Natural killer cell (primary cell): Measurements from ENCODE around the gene STAT5B. TPM values are rescaled to one million over a fixed set of nuclear protein-coding genes. Genes with fewer than 3 reads are reported as not detected.

Experiments used
- ATAC-seq, 3 donors: fragments of 150-1000 bp in 2 of 3; fragments of 200-7000 bp in 1 of 3; cut with Tn5 transposase; 1 replicate in 1 of 3; 2 replicates in 2 of 3; pipeline ENCODE4 v1.10.0; 2021; ENCODE audit warnings: mild to moderate bottlenecking in 2 of 3, moderate library complexity in 2 of 3
- DNase-seq, 2 donors: peaks; one replicate each; pipeline versions ENCODE4 v3.0.0 to v3.0.0-alpha.2; 2013 to 2021; ENCODE audit warnings: mixed read lengths in 1 of 2
- H3K27ac ChIP-seq: one replicate; pipeline ENCODE4 v1.5.1; 2013; ENCODE audit warnings: mild to moderate bottlenecking, low read length
- H3K27me3 ChIP-seq: one replicate; pipeline ENCODE4 v1.6.1; 2013; ENCODE audit warnings: low read length; ENCODE audit not compliant: control insufficient read depth, insufficient read depth
- H3K36me3 ChIP-seq: one replicate; pipeline ENCODE4 v1.6.1; 2013; ENCODE audit warnings: low read length; ENCODE audit not compliant: control insufficient read depth, insufficient read depth
- H3K4me1 ChIP-seq: one replicate; pipeline ENCODE4 v1.6.1; 2013; ENCODE audit warnings: low read length; ENCODE audit not compliant: control insufficient read depth, insufficient read depth
- H3K4me3 ChIP-seq: one replicate; pipeline ENCODE4 v1.5.1; 2013; ENCODE audit warnings: low read length
- H3K9me3 ChIP-seq: one replicate; pipeline ENCODE4 v1.6.1; 2013; ENCODE audit warnings: low read length; ENCODE audit not compliant: control insufficient read depth, insufficient read depth
- H3K27ac Mint-ChIP-seq, 2 donors: one replicate each; pipeline ENCODE4 v1.8.0; 2022; ENCODE audit warnings: mild to moderate bottlenecking in 2 of 2, mixed read lengths in 2 of 2, moderate library complexity in 1 of 2
- H3K27me3 Mint-ChIP-seq, 2 donors: one replicate each; pipeline ENCODE4 v1.8.0; 2022; ENCODE audit warnings: low read depth in 2 of 2, mixed read lengths in 2 of 2
- H3K36me3 Mint-ChIP-seq: one replicate; pipeline ENCODE4 v1.8.0; 2022; ENCODE audit warnings: mixed read lengths
- H3K4me1 Mint-ChIP-seq, 2 donors: one replicate each; pipeline ENCODE4 v1.8.0; 2022; ENCODE audit warnings: mixed read lengths in 2 of 2
- H3K4me3 Mint-ChIP-seq: one replicate; pipeline ENCODE4 v1.8.0; 2022; ENCODE audit warnings: mild to moderate bottlenecking, moderate library complexity, mixed read lengths
- H3K9me3 Mint-ChIP-seq, 2 donors: one replicate each; pipeline ENCODE4 v1.8.0; 2022; ENCODE audit warnings: mixed read lengths in 2 of 2
- CTCF ChIP-seq: fragments of 200-600 bp; IDR thresholded peaks from one replicate; pipeline ENCODE4 v1.8.0; 2022; ENCODE audit warnings: antibody characterized with exemption
- WGBS: methylation state at CpG from one replicate; pipeline ENCODE4 v1.1.7; 2013; ENCODE audit warnings: missing lambda C conversion rate; ENCODE audit not compliant: insufficient coverage; 5-methylcytosine and 5-hydroxymethylcytosine counted together
- intact Hi-C: fragments of 100-400 bp; cut with micrococcal nuclease; formaldehyde crosslinking; loops from one replicate; pipeline ENCODE4 v1.14.2; 2022
- total RNA-seq, 4 donors: library from RNA; stranded (reverse); fragments of 120-200 nt in 1 of 4; gene quantifications; one replicate each; pipeline versions ENCODE4 v1.2.3 to v1.2.4, GENCODE V29; 2013 to 2022

Gene STAT5B
- total RNA-seq, 3 donors from 2014 or later (not counting 1 experiment from before 2014, with no cell fraction given), result 79.9 to 112 (median 103) TPM

GRCh38 chr17:42199416-42200011 lies 76.7 kb downstream of the STAT5B start:
- Histone ChIP-seq H3K9me3 (no peaks in the 10 kb centered on the region), H3K4me3 (no peak overlapping the region), H3K27me3 (no peaks in the 10 kb centered on the region), H3K27ac (peak overlapping the region; percentile 50), H3K36me3 (peaks cover 33% of the 10 kb centered on the region), H3K4me1 (peaks cover 8% of the 10 kb centered on the region)
- Mint-ChIP-seq H3K9me3 (no peaks in the 10 kb centered on the region), H3K27ac (peak overlapping the region in 1 of 2 donors; percentile 29), H3K4me1 (peaks cover 2% of the 10 kb centered on the region in 2 donors), H3K4me3 (no peak overlapping the region), H3K27me3 (no peaks in the 10 kb centered on the region), H3K36me3 (no peaks in the 10 kb centered on the region)
- ATAC-seq, result no peak
- TF ChIP-seq CTCF, result no peak
- intact Hi-C loops, result no loop called here
- 87% methylated on average over 8 of the region's 12 CpGs for WGBS
- DNase-seq, result no peak

GRCh38 chr17:42198897-42199296 lies 77.3 kb downstream of the STAT5B start:
- Mint-ChIP-seq H3K27ac (peak overlapping the region in 1 of 2 donors; percentile 29), H3K4me1 (peaks cover 8% of the 10 kb centered on the region in 2 donors), H3K4me3 (no peak overlapping the region), H3K36me3 (no peaks in the 10 kb centered on the region), H3K27me3 (no peaks in the 10 kb centered on the region), H3K9me3 (no peaks in the 10 kb centered on the region)
- intact Hi-C loops, result no loop called here
- H3K4me3 ChIP-seq, result no peak overlapping the region
- 56% methylated on average over 4 of the region's 4 CpGs for WGBS
- no peaks in the 10 kb centered on the region for H3K9me3 ChIP-seq
- peak in 1 of 3 donors; percentile 38 for ATAC-seq
- no peaks in the 10 kb centered on the region for H3K27me3 ChIP-seq
- DNase-seq, result no peak
- H3K36me3 ChIP-seq, result peaks cover 27% of the 10 kb centered on the region
- H3K4me1 ChIP-seq, result peaks cover 15% of the 10 kb centered on the region
- TF ChIP-seq CTCF, result no peak
- peak overlapping the region; percentile 84 for H3K27ac ChIP-seq

DNA sequence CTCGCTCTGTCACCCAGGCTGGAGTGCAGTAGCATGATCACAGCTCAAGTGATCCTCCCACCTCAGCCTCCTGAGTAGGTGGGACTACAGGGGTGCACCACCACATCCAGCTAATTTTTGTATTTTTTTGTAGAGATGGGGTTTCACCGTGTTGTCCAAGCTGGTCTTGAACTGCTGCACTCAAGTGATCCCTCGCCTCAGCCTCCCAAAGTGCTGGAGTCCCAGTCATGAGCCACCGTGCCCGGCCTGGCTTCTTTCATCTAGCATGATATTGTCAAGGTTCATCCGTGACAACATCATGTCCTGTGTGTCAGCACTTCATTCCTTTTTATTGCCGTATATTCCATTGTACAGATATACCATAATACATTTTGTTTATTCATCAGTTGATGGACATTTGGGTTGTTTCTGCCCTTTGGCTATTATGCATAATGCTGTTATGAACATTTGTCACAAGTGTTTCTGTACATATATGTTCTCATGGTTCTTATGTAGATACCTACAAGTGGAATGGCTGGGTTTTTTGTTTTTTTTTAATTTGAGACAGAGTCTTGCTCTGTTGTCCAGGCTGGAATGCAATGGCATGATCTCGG lies 78.5 kb downstream of the STAT5B start:
- no peaks in the 10 kb centered on the region for H3K9me3 Mint-ChIP-seq
- no peaks in the 10 kb centered on the region for H3K36me3 Mint-ChIP-seq
- H3K27ac Mint-ChIP-seq, result no peak overlapping the region
- Histone ChIP-seq H3K27ac (no peak overlapping the region), H3K4me3 (no peak overlapping the region), H3K4me1 (peaks cover 25% of the 10 kb centered on the region), H3K9me3 (no peaks in the 10 kb centered on the region), H3K36me3 (peaks cover 17% of the 10 kb centered on the region), H3K27me3 (no peaks in the 10 kb centered on the region)
- ATAC-seq (no peak), DNase-seq (no peak)
- no peak for TF ChIP-seq CTCF
- H3K27me3 Mint-ChIP-seq, result no peaks in the 10 kb centered on the region
- intact Hi-C loops, result no loop called here
- H3K4me1 Mint-ChIP-seq, result peaks cover 15 to 19% of the 10 kb centered on the region in 2 donors
- no peak overlapping the region for H3K4me3 Mint-ChIP-seq
- 98% methylated on average over 7 of the region's 8 CpGs for WGBS
